ENCODE measurements around the gene DACH1.

DACH1 gene

DNA sequence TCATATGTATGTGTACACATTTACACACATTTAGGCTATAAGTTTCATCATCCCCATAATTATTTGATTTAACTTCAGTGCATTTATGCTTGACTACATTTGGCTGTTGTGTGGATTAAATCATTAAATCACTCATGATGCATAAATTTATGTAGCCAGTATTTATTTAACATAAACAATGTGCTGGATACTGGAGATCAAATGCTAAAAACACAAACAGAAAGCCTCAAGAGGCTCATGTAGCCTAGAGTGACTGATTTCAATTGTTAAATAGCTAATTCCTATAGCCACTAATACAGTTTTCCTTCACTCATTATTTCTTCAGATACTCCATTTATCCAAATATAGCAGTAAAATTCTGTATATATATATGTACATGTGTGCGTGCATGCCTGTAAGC, 376.0 kb downstream of the DACH1 start:
- DNase-seq (ENCODE audit: low read depth, low spot score), result no peak

GRCh38 chr13:71489041-71489440, 378.0 kb downstream of the DACH1 start:
- no peak for DNase-seq (ENCODE audit: low read depth, low spot score)

DNA sequence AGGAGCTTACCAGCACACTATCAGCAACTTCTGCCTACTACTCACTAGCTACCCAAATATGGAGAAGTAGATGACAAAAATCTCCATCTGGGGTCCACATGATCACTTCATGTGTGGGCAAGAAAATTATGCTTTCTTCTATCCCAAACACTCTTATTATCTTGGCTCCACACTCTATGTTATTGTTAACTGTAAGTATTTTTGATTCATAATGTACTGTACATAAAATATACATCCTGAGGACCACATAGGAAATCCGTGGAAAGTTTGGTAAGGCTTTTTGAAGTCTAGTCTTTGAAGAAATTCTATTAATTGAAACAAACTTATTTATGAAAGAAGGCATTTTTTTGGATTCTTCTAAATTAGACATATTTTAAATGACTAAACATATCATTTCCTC, 378.8 kb downstream of the DACH1 start:
- DNase-seq (ENCODE audit: low read depth, low spot score), result no peak

GRCh38 chr13:71485913-71486312, 381.1 kb downstream of the DACH1 start:
- no peak for DNase-seq (ENCODE audit: low read depth, low spot score)

GRCh38 chr13:71483733-71484132, 383.3 kb downstream of the DACH1 start:
- DNase-seq (ENCODE audit: low read depth, low spot score), result no peak

DNA sequence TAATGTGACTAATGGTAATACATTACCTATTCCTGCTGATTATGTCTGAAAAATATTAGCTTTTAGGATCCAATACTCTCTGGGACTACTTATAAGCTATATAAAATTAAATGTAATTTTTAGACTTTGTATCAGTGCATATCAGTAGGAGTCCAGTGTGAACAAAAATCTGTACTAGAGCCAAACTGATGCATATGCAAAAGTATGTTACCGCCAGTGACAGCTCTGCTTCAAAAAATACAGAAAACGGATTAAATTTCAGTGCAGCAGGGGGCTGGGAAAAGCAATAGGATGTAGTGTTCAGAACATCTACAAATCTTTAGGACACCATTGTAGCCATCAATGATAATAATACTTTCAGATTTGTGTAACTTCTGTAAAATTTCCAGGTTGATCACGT, 385.5 kb downstream of the DACH1 start:
- DNase-seq (ENCODE audit: low read depth, low spot score), result no peak

- no peak for DNase-seq (ENCODE audit: low read depth, low spot score)
Measured at GRCh38 chr13:71481046-71481445, 386.0 kb downstream of the DACH1 start.

DNA sequence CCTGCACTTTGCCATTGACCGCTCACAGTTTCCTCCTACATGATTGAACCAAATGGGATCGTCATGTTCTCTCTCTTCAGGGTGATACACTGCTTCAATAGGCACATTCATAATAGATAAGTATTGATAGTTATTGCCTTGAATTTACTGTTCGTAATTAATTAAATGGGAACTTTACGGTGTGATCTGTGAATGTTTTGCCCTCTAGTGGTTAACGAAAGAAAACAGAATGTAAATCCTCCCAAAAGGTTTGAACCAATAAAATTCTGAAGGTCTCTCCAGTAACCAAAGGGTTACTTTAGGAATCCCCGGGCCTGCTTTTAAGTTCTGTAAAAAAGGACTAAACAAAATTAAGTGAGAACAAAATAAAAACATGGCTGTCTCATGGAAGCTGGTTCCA, 389.3 kb downstream of the DACH1 start:
- no peak for DNase-seq (ENCODE audit: low read depth, low spot score)

- DNase-seq (ENCODE audit: low read depth, low spot score), result no peak
Measured at GRCh38 chr13:71474936-71475335, 392.1 kb downstream of the DACH1 start.

- no peak for DNase-seq (ENCODE audit: low read depth, low spot score)
Measured at GRCh38 chr13:71469626-71470025, 397.4 kb downstream of the DACH1 start.

- DNase-seq (ENCODE audit: low read depth, low spot score), result no peak
Measured at GRCh38 chr13:71464686-71465085, 402.3 kb downstream of the DACH1 start.

DNA sequence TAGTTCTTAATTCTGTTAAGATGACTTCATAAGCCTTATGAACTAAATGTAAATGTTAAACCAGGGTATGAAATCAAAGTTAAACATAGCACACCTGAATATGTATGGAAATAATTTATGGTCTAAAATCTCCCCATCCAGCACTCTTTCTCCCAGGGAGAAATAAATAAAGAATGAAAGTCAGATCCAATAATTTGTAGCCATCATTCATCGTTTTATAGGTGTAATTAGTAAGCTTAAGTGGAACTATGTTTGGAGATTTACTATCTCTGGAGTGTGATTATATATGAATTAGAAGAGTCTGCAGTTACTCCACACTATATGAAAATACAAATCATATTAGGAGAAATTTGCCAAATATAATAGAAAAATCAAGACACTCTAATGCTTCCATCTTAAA, 405.1 kb downstream of the DACH1 start:
- DNase-seq (ENCODE audit: low read depth, low spot score), result no peak

GRCh38 chr13:71460211-71460610, 406.8 kb downstream of the DACH1 start:
- DNase-seq (ENCODE audit: low read depth, low spot score), result no peak

DNA sequence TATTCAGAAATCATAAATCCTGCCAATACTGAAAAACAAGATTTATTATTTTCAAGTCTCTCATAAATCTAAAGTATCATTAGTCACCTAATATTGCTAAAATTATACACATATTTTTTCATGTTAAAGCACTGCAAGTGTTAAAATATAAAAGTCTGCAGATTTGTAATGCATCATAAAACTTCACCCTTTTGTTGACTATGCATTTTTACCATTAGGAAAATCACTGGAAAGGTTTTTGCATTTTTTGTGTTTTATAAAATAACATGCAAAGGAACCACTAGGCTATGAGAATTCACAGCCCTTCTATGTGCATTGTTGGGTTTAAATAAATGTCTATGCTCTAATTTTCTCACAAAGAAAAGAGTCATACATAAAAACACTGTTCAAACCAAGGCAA, 407.3 kb downstream of the DACH1 start:
- no peak for DNase-seq (ENCODE audit: low read depth, low spot score)

DNA sequence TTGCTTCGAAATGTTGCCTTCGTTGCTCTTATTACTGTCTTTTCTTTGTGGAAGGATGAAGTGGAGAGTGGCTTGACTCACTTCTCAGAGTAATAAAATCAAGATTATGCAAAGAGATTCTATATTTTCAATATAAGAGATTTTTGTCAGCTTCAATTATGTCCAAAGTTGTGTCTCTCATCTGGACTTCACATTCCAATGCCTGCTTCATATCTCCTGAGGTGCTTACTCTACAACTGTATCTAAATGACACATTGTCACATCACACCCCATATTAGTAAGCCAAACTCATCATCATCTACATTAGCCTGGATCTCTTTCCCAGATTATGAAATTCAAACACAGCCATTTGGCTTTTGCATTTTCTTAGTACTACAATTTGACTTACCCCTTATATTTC, 409.4 kb downstream of the DACH1 start:
- DNase-seq (ENCODE audit: low read depth, low spot score), result no peak

GRCh38 chr13:71456136-71456535, 410.9 kb downstream of the DACH1 start:
- DNase-seq (ENCODE audit: low read depth, low spot score), result no peak

DNA sequence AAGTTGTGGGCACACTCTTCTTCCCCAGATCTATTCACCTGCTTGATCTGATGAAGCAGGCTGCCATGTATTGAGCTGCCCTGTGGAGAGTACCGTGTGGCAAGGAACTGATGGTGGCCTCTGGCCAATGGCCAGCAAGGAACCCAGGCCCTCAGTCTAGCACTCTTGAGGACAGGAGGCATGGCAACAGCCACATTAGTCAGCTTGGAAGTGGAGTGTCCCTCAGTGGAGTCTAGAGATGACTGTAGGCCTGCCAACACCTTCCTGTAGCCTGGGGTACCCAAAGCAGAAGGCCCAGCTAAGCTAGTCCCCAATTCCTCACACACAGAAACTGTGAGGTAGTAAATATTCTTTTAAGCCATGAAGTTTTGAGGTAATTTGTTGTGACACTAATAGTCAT, 412.5 kb downstream of the DACH1 start:
- no peak for DNase-seq (ENCODE audit: low read depth, low spot score)

DNA sequence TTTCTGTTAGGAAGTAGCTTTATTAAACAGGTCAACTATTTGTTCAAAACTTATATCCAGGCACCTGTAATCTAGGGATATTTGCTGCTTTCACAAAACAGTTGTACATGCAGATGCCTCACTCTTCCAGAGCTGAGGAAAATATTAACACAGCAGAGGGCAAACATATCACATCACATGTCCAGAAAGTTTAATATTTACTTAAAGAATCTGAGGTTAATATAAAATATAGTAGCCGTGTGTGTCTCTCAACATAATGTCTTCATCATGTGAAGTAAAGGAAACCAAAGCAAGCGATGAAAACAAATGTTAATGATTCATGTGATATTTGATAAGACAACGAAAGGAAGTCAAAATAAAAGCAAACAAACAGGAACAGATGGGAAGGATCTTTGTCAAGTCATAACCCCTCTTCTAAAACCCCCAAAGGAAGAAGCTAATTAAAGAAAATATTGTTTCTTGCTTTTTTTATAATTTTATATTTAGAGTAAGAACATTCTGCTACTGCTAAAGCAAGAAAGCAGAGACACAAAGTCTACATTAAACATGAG, 418.8 kb downstream of the DACH1 start:
- DNase-seq (ENCODE audit: low read depth, low spot score), result no peak

- no peak for DNase-seq (ENCODE audit: low read depth, low spot score)
Measured at GRCh38 chr13:71437704-71438103, 429.3 kb downstream of the DACH1 start.

GRCh38 chr13:71430681-71431080, 436.3 kb downstream of the DACH1 start:
- DNase-seq (ENCODE audit: low read depth, low spot score), result no peak

DNA sequence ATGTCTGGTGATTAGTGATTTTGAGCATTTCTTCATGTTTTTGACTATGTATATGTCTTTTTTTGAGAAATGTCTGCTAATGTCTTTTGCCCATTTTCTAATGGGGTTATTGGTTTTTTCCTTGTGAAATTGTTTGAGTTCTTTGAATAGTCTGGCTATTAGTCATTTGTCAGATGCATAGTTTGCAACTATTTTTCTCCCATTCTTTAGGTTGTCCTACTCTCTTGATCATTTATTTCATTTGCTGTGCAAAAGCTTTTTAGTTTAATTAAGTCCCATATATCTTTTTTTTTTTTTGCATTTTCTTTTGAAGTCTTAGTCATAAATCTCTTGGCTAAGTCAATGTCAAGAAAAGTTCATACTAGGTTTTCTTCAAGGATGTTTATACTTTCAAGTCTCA, 449.8 kb downstream of the DACH1 start:
- DNase-seq (ENCODE audit: low read depth, low spot score), result no peak

DNA sequence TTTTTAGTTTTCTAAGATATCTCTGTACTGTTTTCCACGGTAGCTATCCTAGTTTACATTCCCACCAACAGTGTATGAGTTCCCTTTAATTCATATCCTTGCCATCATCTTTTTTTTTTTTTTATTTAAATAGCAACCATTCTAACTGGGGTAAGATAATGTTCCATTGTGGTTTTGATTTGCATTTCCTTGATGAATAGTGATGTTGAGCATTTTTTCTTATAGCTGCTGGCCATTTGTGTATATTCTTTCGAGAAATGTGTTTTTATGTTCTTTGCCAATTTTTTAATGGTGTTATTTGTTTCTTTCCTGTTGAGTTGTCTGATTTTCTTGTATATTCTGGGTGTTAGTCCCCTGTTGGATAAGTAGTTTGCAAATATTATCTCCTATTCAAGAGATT, 454.8 kb downstream of the DACH1 start:
- no peak for DNase-seq (ENCODE audit: low read depth, low spot score)

- DNase-seq (ENCODE audit: low read depth, low spot score), result no peak
Measured at GRCh38 chr13:71408416-71408815, 458.6 kb downstream of the DACH1 start.

- no peak for DNase-seq (ENCODE audit: low read depth, low spot score)
Measured at GRCh38 chr13:71399631-71400215, 467.3 kb downstream of the DACH1 start.

Data from ELF-1 (cell line).